Measurements from ENCODE around the gene RNF43. TPM values are rescaled to one million over a fixed set of nuclear protein-coding genes. Genes with fewer than 3 reads are reported as not detected.

RNF43 gene
- total RNA-seq, 4 donors from 2014 or later = 2.1 to 5.2 (median 4.3) TPM

GRCh38 chr17:58383892-58384462 lies 33.4 kb downstream of the RNF43 start:
- intact Hi-C loops (cut with DNase I) = no loop called here
- no peaks in the 10 kb centered on the region for H3K9me3 ChIP-seq
- no peak for DNase-seq
- no peaks in the 10 kb centered on the region for H3K36me3 ChIP-seq
- TF ChIP-seq POLR2A (IDR thresholded peaks at IDR 0.05) (no peak), CTCF (IDR thresholded peaks at IDR 0.05) (no peak)
- no peak overlapping the region for H3K4me3 ChIP-seq (replicated peaks in 1 of 3)
- H3K27me3 ChIP-seq = no peaks in the 10 kb centered on the region
- H3K27ac ChIP-seq = no peak overlapping the region
- H3K4me1 ChIP-seq = peaks cover 0 to 4% of the 10 kb centered on the region in 2 donors
- 89 to 91% methylated on average over 4 of the region's 4 CpGs for WGBS, 2 donors

GRCh38 chr17:58382872-58383242 lies 34.5 kb downstream of the RNF43 start:
- intact Hi-C loops (cut with DNase I) = no loop called here
- no peak for TF ChIP-seq CTCF (IDR thresholded peaks at IDR 0.05)
- Histone ChIP-seq H3K27ac (no peak overlapping the region), H3K36me3 (no peaks in the 10 kb centered on the region), H3K4me3 (replicated peaks in 1 of 3) (no peak overlapping the region), H3K9me3 (no peaks in the 10 kb centered on the region), H3K4me1 (no peaks in the 10 kb centered on the region), H3K27me3 (no peaks in the 10 kb centered on the region)
- DNase-seq = no peak
- WGBS, 2 donors = 97% methylated on average over 1 of the region's 1 CpG

GRCh38 chr17:58382108-58382871 lies 35.0 kb downstream of the RNF43 start:
- no peaks in the 10 kb centered on the region for H3K9me3 ChIP-seq
- no peaks in the 10 kb centered on the region for H3K27me3 ChIP-seq
- no peak for DNase-seq
- intact Hi-C loops (cut with DNase I) = no loop called here
- no peak overlapping the region for H3K27ac ChIP-seq
- 73 to 86% methylated on average over 4 of the region's 4 CpGs for WGBS, 2 donors
- no peaks in the 10 kb centered on the region for H3K4me1 ChIP-seq
- TF ChIP-seq CTCF (IDR thresholded peaks at IDR 0.05) (no peak), POLR2A (IDR thresholded peaks at IDR 0.05) (no peak)
- no peaks in the 10 kb centered on the region for H3K36me3 ChIP-seq
- no peak overlapping the region for H3K4me3 ChIP-seq (replicated peaks in 1 of 3)

- intact Hi-C loops (cut with DNase I) = no loop called here
- TF ChIP-seq CTCF (IDR thresholded peaks at IDR 0.05) (no peak), POLR2A (IDR thresholded peaks at IDR 0.05) (no peak)
- H3K36me3 ChIP-seq = no peaks in the 10 kb centered on the region
- H3K9me3 ChIP-seq = no peaks in the 10 kb centered on the region
- H3K4me3 ChIP-seq (replicated peaks in 1 of 3) = no peak overlapping the region
- no peaks in the 10 kb centered on the region for H3K27me3 ChIP-seq
- H3K4me1 ChIP-seq = no peaks in the 10 kb centered on the region
- WGBS, 2 donors = 68 to 78% methylated on average over 3 of the region's 3 CpGs
- no peak for DNase-seq
- H3K27ac ChIP-seq = no peak overlapping the region
Observed at GRCh38 chr17:58381124-58382035, 36.0 kb downstream of the RNF43 start.
